Measurements from ENCODE around the gene GTF2F2. TPM values are rescaled to one million over a fixed set of nuclear protein-coding genes. Genes with fewer than 3 reads are reported as not detected.
"Not testable (repeated sequence)": the region's sequence is repeated elsewhere in the genome, so short reads cannot be mapped to it uniquely, and the experiment has no call there.

The GTF2F2 gene
- total RNA-seq, 2 donors from 2014 or later: 12.2 to 16.2 TPM

GRCh38 chr13:45178349-45179162 lies 58.2 kb downstream of the GTF2F2 start:
- Mint-ChIP-seq H3K27me3 (no peaks in the 10 kb centered on the region), H3K4me1 (peaks cover 27% of the 10 kb centered on the region), H3K27ac (no peak overlapping the region), H3K4me3 (no peak overlapping the region), H3K36me3 (ENCODE audit: low read depth) (peaks cover 7% of the 10 kb centered on the region)
- no peak for DNase-seq
- no peak for ATAC-seq
- no peaks in the 10 kb centered on the region for H3K9me3 ChIP-seq (ENCODE audit: control insufficient read depth, low read length, poor library complexity, severe bottlenecking)

- no peak for ATAC-seq
- DNase-seq: no peak
- Mint-ChIP-seq H3K4me3 (no peak overlapping the region), H3K4me1 (peaks cover 27% of the 10 kb centered on the region), H3K27me3 (no peaks in the 10 kb centered on the region), H3K27ac (no peak overlapping the region), H3K36me3 (ENCODE audit: low read depth) (peaks cover 9% of the 10 kb centered on the region)
- H3K9me3 ChIP-seq (ENCODE audit: control insufficient read depth, low read length, poor library complexity, severe bottlenecking): no peaks in the 10 kb centered on the region
These were observed 59.1 kb downstream of the GTF2F2 start for GRCh38 chr13:45179428-45179827.

GRCh38 chr13:45180303-45180702 lies 60.0 kb downstream of the GTF2F2 start:
- Mint-ChIP-seq H3K4me3 (no peak overlapping the region), H3K4me1 (peaks cover 26% of the 10 kb centered on the region), H3K27ac (no peak overlapping the region), H3K36me3 (ENCODE audit: low read depth) (peaks cover 7% of the 10 kb centered on the region), H3K27me3 (no peaks in the 10 kb centered on the region)
- H3K9me3 ChIP-seq (ENCODE audit: control insufficient read depth, low read length, poor library complexity, severe bottlenecking): no peaks in the 10 kb centered on the region
- no peak for ATAC-seq
- no peak for DNase-seq

GRCh38 chr13:45180713-45181601 lies 60.6 kb downstream of the GTF2F2 start:
- DNase-seq (no peak), ATAC-seq (no peak)
- H3K27me3 Mint-ChIP-seq: no peaks in the 10 kb centered on the region
- peaks cover 26% of the 10 kb centered on the region for H3K4me1 Mint-ChIP-seq
- H3K27ac Mint-ChIP-seq: no peak overlapping the region
- peaks cover 7% of the 10 kb centered on the region for H3K36me3 Mint-ChIP-seq (ENCODE audit: low read depth)
- H3K9me3 ChIP-seq (ENCODE audit: control insufficient read depth, low read length, poor library complexity, severe bottlenecking): no peaks in the 10 kb centered on the region
- no peak overlapping the region for H3K4me3 Mint-ChIP-seq

GRCh38 chr13:45184693-45185092 lies 64.4 kb downstream of the GTF2F2 start:
- H3K9me3 ChIP-seq (ENCODE audit: control insufficient read depth, low read length, poor library complexity, severe bottlenecking): no peaks in the 10 kb centered on the region
- H3K27me3 Mint-ChIP-seq: no peaks in the 10 kb centered on the region
- ATAC-seq (no peak), DNase-seq (no peak)
- peaks cover 11% of the 10 kb centered on the region for H3K4me1 Mint-ChIP-seq
- H3K4me3 Mint-ChIP-seq: no peak overlapping the region
- H3K36me3 Mint-ChIP-seq (ENCODE audit: low read depth): peaks cover 5% of the 10 kb centered on the region
- H3K27ac Mint-ChIP-seq: no peak overlapping the region

DNA sequence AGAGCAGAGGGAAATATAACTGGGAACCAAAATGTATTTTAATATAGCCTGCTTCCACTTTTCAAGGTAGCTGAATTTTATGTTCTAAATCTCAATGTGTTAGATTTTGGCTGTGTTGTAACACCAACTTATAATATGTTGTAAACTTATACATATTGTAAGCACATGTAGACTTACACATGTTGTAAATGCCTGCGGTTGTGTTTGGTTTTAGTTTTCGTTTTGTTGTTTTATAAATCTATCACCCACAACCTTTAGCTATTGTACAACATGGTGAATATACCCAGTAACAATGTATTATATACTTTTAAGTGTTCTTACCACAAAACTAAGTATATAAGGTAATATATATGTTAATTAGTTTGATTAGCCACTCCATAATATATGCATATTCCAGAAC lies 65.0 kb downstream of the GTF2F2 start:
- no peak for ATAC-seq

GRCh38 chr13:45189077-45189476 lies 68.8 kb downstream of the GTF2F2 start:
- not testable (repeated sequence) for H3K4me3 Mint-ChIP-seq, H3K4me1 Mint-ChIP-seq

More for the DNA sequence above, 65.0 kb downstream of the GTF2F2 start:
- no peak overlapping the region for H3K4me3 Mint-ChIP-seq
- H3K36me3 Mint-ChIP-seq (ENCODE audit: low read depth): peaks cover 5% of the 10 kb centered on the region
- no peak overlapping the region for H3K27ac Mint-ChIP-seq
- no peaks in the 10 kb centered on the region for H3K9me3 ChIP-seq (ENCODE audit: control insufficient read depth, low read length, poor library complexity, severe bottlenecking)
- H3K27me3 Mint-ChIP-seq: no peaks in the 10 kb centered on the region
- DNase-seq: no peak
- peaks cover 11% of the 10 kb centered on the region for H3K4me1 Mint-ChIP-seq

DNA sequence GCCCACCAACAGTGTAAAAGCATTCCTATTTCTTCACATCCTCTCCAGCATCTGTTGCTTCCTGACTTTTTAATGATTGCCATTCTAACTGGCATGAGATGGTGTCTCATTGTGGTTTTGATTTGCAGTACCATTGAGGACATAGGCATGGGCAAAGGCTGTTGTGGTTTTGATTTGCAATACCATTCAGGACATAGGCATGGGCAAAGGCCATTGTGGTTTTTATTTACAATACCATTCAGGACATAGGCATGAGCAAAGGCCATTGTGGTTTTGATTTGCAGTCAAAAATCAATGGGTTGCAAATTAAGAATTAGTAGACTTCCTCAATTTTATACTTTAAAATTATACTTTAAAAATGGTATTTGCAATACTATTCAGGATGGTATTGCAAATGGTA lies 69.2 kb downstream of the GTF2F2 start:
- not testable (repeated sequence) for ATAC-seq; H3K4me1 Mint-ChIP-seq; H3K9me3 ChIP-seq (ENCODE audit: control insufficient read depth, low read length, poor library complexity, severe bottlenecking); DNase-seq; H3K4me3 Mint-ChIP-seq; H3K36me3 Mint-ChIP-seq (ENCODE audit: low read depth); H3K27ac Mint-ChIP-seq; H3K27me3 Mint-ChIP-seq

More at GRCh38 chr13:45189077-45189476, 68.8 kb downstream of the GTF2F2 start:
- not testable (repeated sequence) for H3K9me3 ChIP-seq (ENCODE audit: control insufficient read depth, low read length, poor library complexity, severe bottlenecking); H3K36me3 Mint-ChIP-seq (ENCODE audit: low read depth); ATAC-seq; H3K27me3 Mint-ChIP-seq; DNase-seq; H3K27ac Mint-ChIP-seq

DNA sequence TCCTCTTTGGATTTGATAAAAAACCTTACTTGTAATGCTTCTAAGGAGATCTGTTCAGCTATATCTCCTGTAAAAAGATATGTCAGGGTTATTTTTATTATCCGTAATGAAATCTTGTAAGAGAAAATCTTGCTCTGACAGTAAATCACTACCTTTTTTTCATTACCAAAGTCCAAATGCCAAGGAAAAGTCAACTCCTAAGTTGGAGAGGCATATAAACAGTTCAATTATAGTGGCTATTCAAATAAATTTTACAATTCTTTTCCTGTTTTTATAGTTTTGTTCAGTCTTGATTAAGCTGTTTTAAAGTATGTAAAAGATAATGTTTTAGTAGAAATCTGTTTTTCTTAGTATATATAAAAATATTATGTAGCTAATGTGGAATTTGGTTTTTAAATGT lies 71.6 kb downstream of the GTF2F2 start:
- no peaks in the 10 kb centered on the region for H3K36me3 Mint-ChIP-seq (ENCODE audit: low read depth)
- H3K27ac Mint-ChIP-seq: no peak overlapping the region
- H3K4me3 Mint-ChIP-seq: no peak overlapping the region
- no peaks in the 10 kb centered on the region for H3K9me3 ChIP-seq (ENCODE audit: control insufficient read depth, low read length, poor library complexity, severe bottlenecking)
- DNase-seq (no peak), ATAC-seq (no peak)
- peaks cover 11% of the 10 kb centered on the region for H3K4me1 Mint-ChIP-seq
- no peaks in the 10 kb centered on the region for H3K27me3 Mint-ChIP-seq

DNA sequence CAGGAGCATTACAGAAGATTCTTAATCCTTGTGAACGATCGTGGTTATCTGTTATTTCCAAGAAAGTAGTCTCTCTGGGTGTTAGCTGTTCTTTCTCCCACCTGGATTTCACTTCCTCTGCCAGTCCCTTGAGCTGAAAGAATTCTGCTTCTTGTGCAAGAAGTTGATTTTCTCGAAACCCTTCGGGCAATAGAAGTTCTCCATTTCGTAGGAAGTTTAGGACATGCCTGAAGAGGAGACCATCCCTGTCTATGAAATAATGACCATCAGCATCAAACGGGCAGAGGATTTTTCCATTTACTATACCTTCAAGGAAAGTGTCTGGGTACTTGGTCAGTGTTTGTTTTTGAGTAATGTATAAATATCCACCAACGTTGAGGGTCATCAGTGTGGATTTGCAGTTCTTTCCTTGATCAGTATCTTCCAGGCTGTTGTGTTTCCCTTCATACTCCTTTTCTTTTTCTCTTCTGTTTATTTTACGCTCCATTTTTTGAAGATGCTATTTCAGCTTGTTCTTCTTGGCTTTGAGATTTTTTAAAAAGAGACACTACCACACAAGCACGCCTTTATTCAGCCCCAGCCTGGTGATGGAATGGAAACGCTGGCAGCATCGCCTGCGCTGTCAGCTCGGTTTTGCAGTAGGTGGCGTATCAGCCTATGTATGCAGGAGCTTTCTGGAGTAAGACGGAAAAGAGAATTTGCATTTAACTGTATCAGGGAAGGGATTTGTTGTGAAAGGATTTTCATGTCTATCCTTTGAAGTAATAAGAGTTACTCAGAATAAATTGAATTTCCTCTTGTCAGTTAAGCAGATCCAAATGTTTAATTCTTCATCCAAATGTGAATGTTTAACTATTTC lies 74.0 kb downstream of the GTF2F2 start:
- no peak overlapping the region for H3K27ac Mint-ChIP-seq
- H3K4me1 Mint-ChIP-seq: peaks cover 17% of the 10 kb centered on the region
- H3K36me3 Mint-ChIP-seq (ENCODE audit: low read depth): no peaks in the 10 kb centered on the region

GRCh38 chr13:45195421-45195820 lies 75.1 kb downstream of the GTF2F2 start:
- Mint-ChIP-seq H3K27me3 (no peaks in the 10 kb centered on the region), H3K4me3 (no peak overlapping the region), H3K27ac (no peak overlapping the region), H3K4me1 (peaks cover 17% of the 10 kb centered on the region), H3K36me3 (ENCODE audit: low read depth) (no peaks in the 10 kb centered on the region)
- ATAC-seq (no peak), DNase-seq (no peak)
- H3K9me3 ChIP-seq (ENCODE audit: control insufficient read depth, low read length, poor library complexity, severe bottlenecking): no peaks in the 10 kb centered on the region

More for the DNA sequence above, 74.0 kb downstream of the GTF2F2 start:
- no peak for ATAC-seq
- DNase-seq: no peak
- H3K4me3 Mint-ChIP-seq: no peak overlapping the region
- no peaks in the 10 kb centered on the region for H3K27me3 Mint-ChIP-seq
- no peaks in the 10 kb centered on the region for H3K9me3 ChIP-seq (ENCODE audit: control insufficient read depth, low read length, poor library complexity, severe bottlenecking)

DNA sequence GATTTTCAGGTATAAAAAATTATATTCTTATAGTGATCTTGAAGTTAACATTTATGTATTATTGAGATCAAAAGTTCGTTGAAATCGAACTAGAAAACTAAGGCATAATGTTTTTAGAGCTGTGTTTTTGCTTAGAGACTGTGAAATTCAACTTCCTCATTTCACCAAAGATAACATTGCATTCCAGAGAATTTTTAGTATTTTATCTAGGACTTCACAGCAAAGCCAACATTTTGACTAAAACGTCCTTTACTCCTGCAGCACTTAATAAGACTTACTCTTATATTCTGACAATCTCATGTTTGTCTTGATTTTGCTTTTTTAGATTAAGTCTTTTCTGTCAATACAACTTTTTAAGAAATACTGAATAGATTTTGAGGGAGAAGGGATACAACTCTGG lies 75.8 kb downstream of the GTF2F2 start:
- H3K9me3 ChIP-seq (ENCODE audit: control insufficient read depth, low read length, poor library complexity, severe bottlenecking): no peaks in the 10 kb centered on the region
- Mint-ChIP-seq H3K4me1 (peaks cover 17% of the 10 kb centered on the region), H3K4me3 (no peak overlapping the region), H3K27me3 (no peaks in the 10 kb centered on the region), H3K36me3 (ENCODE audit: low read depth) (no peaks in the 10 kb centered on the region), H3K27ac (no peak overlapping the region)
- no peak for DNase-seq
- no peak for ATAC-seq

GRCh38 chr13:45196622-45197021 lies 76.3 kb downstream of the GTF2F2 start:
- Mint-ChIP-seq H3K4me1 (peaks cover 17% of the 10 kb centered on the region), H3K4me3 (no peak overlapping the region), H3K36me3 (ENCODE audit: low read depth) (no peaks in the 10 kb centered on the region), H3K27ac (no peak overlapping the region), H3K27me3 (no peaks in the 10 kb centered on the region)
- H3K9me3 ChIP-seq (ENCODE audit: control insufficient read depth, low read length, poor library complexity, severe bottlenecking): no peaks in the 10 kb centered on the region
- DNase-seq (no peak), ATAC-seq (no peak)

Measured in T-helper 17 cell (primary cell).